Measurements from ENCODE around the gene RBX1.
"Not testable (repeated sequence)": the region's sequence is repeated elsewhere in the genome, so short reads cannot be mapped to it uniquely, and the experiment has no call there.

- not testable (repeated sequence) for TF ChIP-seq CTCF (IDR thresholded peaks at IDR 0.05); POLR2A (IDR thresholded peaks at IDR 0.05); POLR2AphosphoS5 (IDR thresholded peaks at IDR 0.05; ENCODE audit: insufficient read depth in 1 of 2, low read depth in 1 of 2)
Measured at GRCh38 chr22:40912987-40913386, 38.2 kb upstream of the RBX1 start.

All from vagina (tissue), 2 donors.